IPS-18a (cell line): ENCODE data around the gene VENTX.

ENCODE experiments used
- H3K27ac ChIP-seq: one replicate; pipeline ENCODE4 v1.5.1; 2013; ENCODE audit warnings: low read length
- H3K27me3 ChIP-seq: one replicate; pipeline ENCODE4 v1.6.1; 2013; ENCODE audit warnings: mild to moderate bottlenecking, low read length; ENCODE audit not compliant: control insufficient read depth, insufficient read depth
- H3K36me3 ChIP-seq: one replicate; pipeline ENCODE4 v1.6.1; 2013; ENCODE audit warnings: low read depth, low read length; ENCODE audit not compliant: control insufficient read depth
- H3K4me1 ChIP-seq: one replicate; pipeline ENCODE4 v1.6.1; 2013; ENCODE audit warnings: low read depth, low read length; ENCODE audit not compliant: control insufficient read depth
- H3K4me3 ChIP-seq: one replicate; pipeline ENCODE4 v1.5.1; 2013; ENCODE audit warnings: low read length
- H3K9ac ChIP-seq: one replicate; pipeline ENCODE4 v1.6.1; 2013; ENCODE audit warnings: mild to moderate bottlenecking, low read length, moderate library complexity
- H3K9me3 ChIP-seq: one replicate; pipeline ENCODE4 v1.6.1; 2013; ENCODE audit warnings: low read depth, low read length; ENCODE audit not compliant: control insufficient read depth

The VENTX gene

GRCh38 chr10:133211959-133212852 lies 25.4 kb upstream of the VENTX start:
- Histone ChIP-seq H3K4me3 (no peak overlapping the region), H3K36me3 (no peaks in the 10 kb centered on the region), H3K9ac (no peak overlapping the region), H3K27me3 (no peaks in the 10 kb centered on the region), H3K9me3 (no peaks in the 10 kb centered on the region), H3K4me1 (no peaks in the 10 kb centered on the region), H3K27ac (no peak overlapping the region)

- H3K9me3 ChIP-seq = no peaks in the 10 kb centered on the region
- H3K36me3 ChIP-seq = no peaks in the 10 kb centered on the region
- H3K4me3 ChIP-seq = no peak overlapping the region
- no peaks in the 10 kb centered on the region for H3K27me3 ChIP-seq
- no peak overlapping the region for H3K27ac ChIP-seq
- H3K9ac ChIP-seq = no peak overlapping the region
- no peaks in the 10 kb centered on the region for H3K4me1 ChIP-seq
Observed at GRCh38 chr10:133212853-133213494, 24.7 kb upstream of the VENTX start.

DNA sequence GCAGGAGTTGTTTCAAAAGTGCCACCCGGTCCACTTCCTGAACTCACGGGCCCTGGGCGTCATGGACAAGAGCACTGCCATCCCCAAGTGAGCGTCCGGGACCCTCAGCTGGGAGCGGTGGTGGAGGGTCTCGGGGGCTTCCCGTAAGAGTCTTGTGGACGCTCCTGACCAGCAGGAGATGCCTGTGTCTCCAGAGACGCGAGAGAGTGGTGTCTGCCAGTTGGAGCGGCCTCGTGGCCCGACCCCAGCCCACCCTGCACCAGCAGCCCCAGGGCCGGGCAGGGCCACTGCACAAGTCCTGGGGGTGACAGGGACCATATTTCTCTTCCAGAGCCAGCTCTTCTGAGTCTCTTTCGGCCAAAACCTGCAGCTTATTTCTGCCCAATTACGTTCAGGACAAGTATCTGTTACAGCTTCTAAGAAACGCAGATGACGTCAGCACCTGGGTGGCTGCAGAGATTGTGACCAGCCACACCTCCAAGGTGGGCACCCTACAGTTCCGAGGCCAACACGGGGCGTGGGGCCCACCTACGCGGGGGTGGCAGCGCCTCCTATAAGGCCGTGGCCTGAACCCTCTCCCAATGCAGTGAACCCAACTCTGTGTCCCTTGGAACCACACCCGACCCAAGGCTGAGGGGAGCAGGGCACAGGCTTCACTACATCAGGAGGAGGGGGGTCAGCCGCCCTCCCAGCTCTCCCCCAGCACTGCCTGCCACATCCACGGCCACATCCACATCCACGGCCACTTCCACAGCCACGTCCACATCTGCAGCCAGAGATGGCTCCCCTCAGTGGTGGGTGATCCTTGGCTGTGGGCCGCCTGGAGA lies 23.8 kb upstream of the VENTX start:
- Histone ChIP-seq H3K9me3 (no peaks in the 10 kb centered on the region), H3K4me1 (no peaks in the 10 kb centered on the region), H3K27me3 (no peaks in the 10 kb centered on the region), H3K27ac (no peak overlapping the region), H3K4me3 (no peak overlapping the region), H3K36me3 (no peaks in the 10 kb centered on the region), H3K9ac (no peak overlapping the region)

GRCh38 chr10:133214468-133215410 lies 22.9 kb upstream of the VENTX start:
- Histone ChIP-seq H3K4me3 (no peak overlapping the region), H3K27ac (no peak overlapping the region), H3K36me3 (no peaks in the 10 kb centered on the region), H3K9ac (no peak overlapping the region), H3K9me3 (no peaks in the 10 kb centered on the region), H3K27me3 (no peaks in the 10 kb centered on the region), H3K4me1 (no peaks in the 10 kb centered on the region)

- Histone ChIP-seq H3K36me3 (no peaks in the 10 kb centered on the region), H3K4me3 (no peak overlapping the region), H3K27me3 (no peaks in the 10 kb centered on the region), H3K9ac (no peak overlapping the region), H3K27ac (no peak overlapping the region), H3K4me1 (no peaks in the 10 kb centered on the region), H3K9me3 (no peaks in the 10 kb centered on the region)
Observed at GRCh38 chr10:133215586-133215985, 22.1 kb upstream of the VENTX start.

DNA sequence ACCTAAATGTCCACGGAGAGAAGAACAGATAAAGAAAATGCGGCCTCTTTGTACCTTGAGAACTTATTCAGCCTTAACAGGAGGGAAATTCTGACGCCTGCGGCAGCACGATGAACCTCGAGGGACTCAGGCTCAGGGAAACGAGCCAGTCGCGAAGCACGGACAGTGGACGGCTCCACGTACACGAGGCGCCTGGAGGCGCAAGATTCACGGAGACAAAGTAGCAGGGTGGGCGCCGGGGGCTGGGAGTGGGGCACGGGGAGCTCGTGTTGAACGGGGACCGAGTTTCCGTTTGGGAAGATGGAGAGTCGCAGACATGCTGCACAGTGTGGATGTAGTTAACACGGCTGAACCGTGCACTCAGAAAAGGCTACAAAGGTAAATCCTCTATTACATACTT lies 20.9 kb upstream of the VENTX start:
- Histone ChIP-seq H3K4me3 (no peak overlapping the region), H3K4me1 (no peaks in the 10 kb centered on the region), H3K36me3 (no peaks in the 10 kb centered on the region), H3K9ac (no peak overlapping the region), H3K9me3 (no peaks in the 10 kb centered on the region), H3K27me3 (no peaks in the 10 kb centered on the region), H3K27ac (no peak overlapping the region)

DNA sequence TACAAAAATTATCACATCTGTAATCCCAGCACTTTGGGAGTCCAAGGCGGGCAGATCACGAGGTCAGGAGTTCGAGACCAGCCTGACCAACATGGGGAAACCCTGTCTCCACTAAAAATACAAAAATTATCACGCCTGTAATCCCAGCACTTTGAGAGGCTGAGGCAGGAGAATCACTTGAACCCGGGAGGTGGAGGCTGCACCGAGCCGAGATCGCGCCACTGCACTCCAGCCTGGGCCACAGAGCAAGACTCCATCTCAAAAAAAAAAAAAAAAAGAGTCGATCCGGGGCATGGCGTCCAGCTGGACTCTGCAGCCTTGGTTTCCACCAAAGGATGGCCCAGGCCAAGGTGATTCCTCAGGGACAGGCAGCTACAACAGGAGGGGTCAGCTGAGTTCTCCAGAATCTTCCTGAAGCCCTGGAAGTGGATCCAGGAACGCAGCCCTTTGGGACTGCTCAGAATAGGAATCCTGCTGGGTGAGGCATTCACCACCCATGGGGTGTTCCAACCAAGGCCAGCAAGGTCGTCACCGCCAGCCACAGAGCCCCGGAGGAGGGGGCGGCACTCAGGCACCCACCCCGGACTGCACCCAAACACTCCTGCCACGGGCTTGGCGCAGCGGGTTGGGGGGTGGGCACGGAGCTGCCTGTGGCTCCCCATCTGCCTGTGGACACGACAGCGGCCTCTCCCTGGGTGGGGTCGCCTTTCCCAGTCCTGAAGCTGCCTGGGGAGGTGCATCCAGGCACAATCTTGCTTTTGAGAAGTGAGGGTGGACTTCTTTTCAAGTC lies 19.7 kb upstream of the VENTX start:
- Histone ChIP-seq H3K9ac (no peak overlapping the region), H3K27ac (no peak overlapping the region), H3K27me3 (no peaks in the 10 kb centered on the region), H3K36me3 (no peaks in the 10 kb centered on the region), H3K9me3 (no peaks in the 10 kb centered on the region), H3K4me1 (no peaks in the 10 kb centered on the region), H3K4me3 (no peak overlapping the region)

GRCh38 chr10:133218891-133219290 lies 18.8 kb upstream of the VENTX start:
- Histone ChIP-seq H3K4me3 (no peak overlapping the region), H3K27me3 (no peaks in the 10 kb centered on the region), H3K36me3 (no peaks in the 10 kb centered on the region), H3K9me3 (no peaks in the 10 kb centered on the region), H3K27ac (no peak overlapping the region), H3K9ac (no peak overlapping the region), H3K4me1 (no peaks in the 10 kb centered on the region)

- H3K4me1 ChIP-seq = no peaks in the 10 kb centered on the region
- H3K9ac ChIP-seq = no peak overlapping the region
- no peaks in the 10 kb centered on the region for H3K9me3 ChIP-seq
- no peaks in the 10 kb centered on the region for H3K36me3 ChIP-seq
- H3K27ac ChIP-seq = no peak overlapping the region
- H3K27me3 ChIP-seq = no peaks in the 10 kb centered on the region
- H3K4me3 ChIP-seq = peak overlapping the region; percentile 35
Observed at GRCh38 chr10:133219782-133220181, 17.9 kb upstream of the VENTX start.

GRCh38 chr10:133221331-133221730 lies 16.3 kb upstream of the VENTX start:
- Histone ChIP-seq H3K27ac (no peak overlapping the region), H3K4me1 (no peaks in the 10 kb centered on the region), H3K36me3 (no peaks in the 10 kb centered on the region), H3K9me3 (no peaks in the 10 kb centered on the region), H3K27me3 (no peaks in the 10 kb centered on the region), H3K9ac (no peak overlapping the region), H3K4me3 (no peak overlapping the region)
